Fibroblast of skin of left quadriceps (primary cell): ENCODE measurements around the gene ACOT9.
A peak's percentile ranks its signal among the peaks of the same experiment; 100 is the strongest.
"Not testable (repeated sequence)": the region's sequence is repeated elsewhere in the genome, so short reads cannot be mapped to it uniquely, and the experiment has no call there.

Source experiments
- DNase-seq, 2 experiments: peaks; one replicate each; pipeline ENCODE4 v3.0.0-alpha.2; 2013; ENCODE audit warnings: low read depth in 2 of 2

The ACOT9 gene

GRCh38 chrX:23704673-23705206, 38.3 kb downstream of the ACOT9 start:
- DNase-seq: no peak

- DNase-seq: no peak
Measured at GRCh38 chrX:23699636-23700194, 43.4 kb downstream of the ACOT9 start.

GRCh38 chrX:23694606-23695005, 48.5 kb downstream of the ACOT9 start:
- peak; percentile 9 to 12 for DNase-seq

GRCh38 chrX:23692166-23692565, 50.9 kb downstream of the ACOT9 start:
- no peak for DNase-seq

GRCh38 chrX:23676486-23676885, 66.6 kb downstream of the ACOT9 start:
- not testable (repeated sequence) for DNase-seq

GRCh38 chrX:23673108-23673507, 70.0 kb downstream of the ACOT9 start:
- no peak for DNase-seq

GRCh38 chrX:23670528-23670927, 72.5 kb downstream of the ACOT9 start:
- DNase-seq: no peak

- DNase-seq: no peak
Measured at GRCh38 chrX:23668335-23668734, 74.7 kb downstream of the ACOT9 start.

- peak; percentile 67 to 72 for DNase-seq
Measured at GRCh38 chrX:23667239-23668177, 75.6 kb downstream of the ACOT9 start, which contains the start of gene PRDX4. PRDX4 (plus strand) TSS chrX:23667493; CDS start chrX:23667571, 78 bp downstream.

GRCh38 chrX:23666282-23666681, 76.8 kb downstream of the ACOT9 start:
- no peak for DNase-seq

GRCh38 chrX:23664496-23664895, 78.6 kb downstream of the ACOT9 start:
- DNase-seq: no peak

- DNase-seq: no peak
Measured at GRCh38 chrX:23662853-23663252, 80.2 kb downstream of the ACOT9 start.

- no peak for DNase-seq
Measured at GRCh38 chrX:23662187-23662586, 80.9 kb downstream of the ACOT9 start.

GRCh38 chrX:23661671-23662070, 81.4 kb downstream of the ACOT9 start:
- DNase-seq: no peak

- no peak for DNase-seq
Measured at GRCh38 chrX:23660766-23661132, 82.3 kb downstream of the ACOT9 start.

GRCh38 chrX:23660083-23660765, 82.9 kb downstream of the ACOT9 start:
- DNase-seq: not testable (repeated sequence)

GRCh38 chrX:23659339-23659738, 83.7 kb downstream of the ACOT9 start:
- DNase-seq: no peak

- no peak for DNase-seq
Measured at GRCh38 chrX:23656684-23657083, 86.4 kb downstream of the ACOT9 start.

- no peak for DNase-seq
Measured at GRCh38 chrX:23656091-23656490, 87.0 kb downstream of the ACOT9 start.
